Thyroid gland (tissue), 4 donors: ENCODE data around the gene CARD11. TPM values are rescaled to one million over a fixed set of nuclear protein-coding genes. Genes with fewer than 3 reads are reported as not detected.

Source experiments
- DNase-seq, 2 donors: peaks; one replicate each; pipeline ENCODE4 v3.0.0-alpha.2; 2019
- H3K27ac ChIP-seq, 3 donors: fragments of 200-600 bp; sonication (generic); 1 replicate in 2 of 3; 2 replicates in 1 of 3; pipeline ENCODE4 v1.5.1; 2016 to 2019; ENCODE audit warnings: mild to moderate bottlenecking in 1 of 3, moderate library complexity in 1 of 3
- H3K27me3 ChIP-seq: fragments of 200-600 bp; sonication (generic); one replicate; pipeline ENCODE4 v1.5.1; 2019
- H3K36me3 ChIP-seq, 2 donors: fragments of 200-600 bp; sonication (generic); one replicate each; pipeline ENCODE4 v1.5.1; 2016 to 2019
- H3K4me1 ChIP-seq, 2 donors: fragments of 200-600 bp; sonication (generic); one replicate each; pipeline ENCODE4 v1.5.1; 2017 to 2019
- H3K4me3 ChIP-seq, 3 donors: fragments of 200-600 bp; sonication (generic); replicated peaks in 1 of 3; 1 replicate in 2 of 3; 2 replicates in 1 of 3; pipeline ENCODE4 v1.5.1; 2016; ENCODE audit warnings: mild to moderate bottlenecking in 1 of 3
- H3K9me3 ChIP-seq: fragments of 200-600 bp; sonication (generic); one replicate; pipeline ENCODE4 v1.5.1; 2017
- POLR2A ChIP-seq, 2 donors: fragments of 450-650 bp; IDR thresholded peaks; one replicate each; pipeline ENCODE4 v1.6.1; 2017; ENCODE audit warnings: antibody characterized with exemption in 2 of 2, mild to moderate bottlenecking in 2 of 2, moderate library complexity in 1 of 2
- WGBS, 2 donors: methylation state at CpG; one replicate each; pipeline ENCODE4 v1.1.5; 2017; 5-methylcytosine and 5-hydroxymethylcytosine counted together
- intact Hi-C: fragments of 100-400 bp; cut with DNase I; formaldehyde crosslinking; loops from one replicate; pipeline ENCODE4 v1.15.1; 2023
- total RNA-seq, 4 donors: library from RNA; depleted of rRNA; stranded (reverse); fragments of >200 nt; gene quantifications; one replicate each; pipeline ENCODE4 v1.2.3, GENCODE V29; 2016
- TF ChIP-seq, protein P1 (sequence below), 6 experiments: fragments of 200-600 bp in 3 of 6; fragments of 450-650 bp in 3 of 6; sonication (generic) in 3 of 6; IDR thresholded peaks; one replicate each; pipeline ENCODE4 v1.5.1; 2016 to 2019; ENCODE audit warnings: antibody characterized with exemption in 6 of 6, mild to moderate bottlenecking in 2 of 6, inconsistent platforms in 1 of 6, moderate library complexity in 1 of 6

The CARD11 gene
- total RNA-seq, 4 donors from 2014 or later, result 0.45 to 7.7 (median 1.9) TPM

DNA sequence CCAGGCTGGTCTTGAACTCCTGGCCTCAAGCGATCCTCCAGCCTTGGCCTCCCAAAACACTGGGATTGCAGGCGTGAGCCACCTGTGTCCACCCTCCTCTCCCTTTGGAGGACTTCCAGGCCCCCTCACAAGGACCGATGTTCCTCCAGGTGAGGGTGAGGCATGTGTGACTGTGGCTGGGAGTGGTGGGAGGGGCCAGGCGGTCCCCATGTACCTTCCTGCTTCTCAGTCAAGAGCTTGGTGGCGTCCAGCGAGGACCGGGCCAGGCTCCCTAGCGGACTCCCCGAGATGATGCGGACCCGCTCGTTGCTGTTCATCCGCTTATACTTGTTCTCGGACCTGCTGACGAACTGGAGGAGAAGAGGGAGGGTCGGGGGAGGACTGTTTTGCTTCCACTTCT, 128.6 kb downstream of the CARD11 start:
- intact Hi-C loops, result no loop called here
- 79% methylated on average over 10 to 16 of the region's 16 CpGs for WGBS, 2 donors
- no peaks in the 10 kb centered on the region for H3K36me3 ChIP-seq
- no peaks in the 10 kb centered on the region for H3K9me3 ChIP-seq
- H3K4me1 ChIP-seq, result no peaks in the 10 kb centered on the region
- DNase-seq, result no peak
- TF ChIP-seq POLR2A (IDR thresholded peaks at IDR 0.05), result no peak
- TF ChIP-seq, protein P1, sequence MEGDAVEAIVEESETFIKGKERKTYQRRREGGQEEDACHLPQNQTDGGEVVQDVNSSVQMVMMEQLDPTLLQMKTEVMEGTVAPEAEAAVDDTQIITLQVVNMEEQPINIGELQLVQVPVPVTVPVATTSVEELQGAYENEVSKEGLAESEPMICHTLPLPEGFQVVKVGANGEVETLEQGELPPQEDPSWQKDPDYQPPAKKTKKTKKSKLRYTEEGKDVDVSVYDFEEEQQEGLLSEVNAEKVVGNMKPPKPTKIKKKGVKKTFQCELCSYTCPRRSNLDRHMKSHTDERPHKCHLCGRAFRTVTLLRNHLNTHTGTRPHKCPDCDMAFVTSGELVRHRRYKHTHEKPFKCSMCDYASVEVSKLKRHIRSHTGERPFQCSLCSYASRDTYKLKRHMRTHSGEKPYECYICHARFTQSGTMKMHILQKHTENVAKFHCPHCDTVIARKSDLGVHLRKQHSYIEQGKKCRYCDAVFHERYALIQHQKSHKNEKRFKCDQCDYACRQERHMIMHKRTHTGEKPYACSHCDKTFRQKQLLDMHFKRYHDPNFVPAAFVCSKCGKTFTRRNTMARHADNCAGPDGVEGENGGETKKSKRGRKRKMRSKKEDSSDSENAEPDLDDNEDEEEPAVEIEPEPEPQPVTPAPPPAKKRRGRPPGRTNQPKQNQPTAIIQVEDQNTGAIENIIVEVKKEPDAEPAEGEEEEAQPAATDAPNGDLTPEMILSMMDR (IDR thresholded peaks at IDR 0.05), result no peak
- H3K4me3 ChIP-seq, result no peak overlapping the region
- H3K27me3 ChIP-seq, result no peaks in the 10 kb centered on the region
- H3K27ac ChIP-seq, result no peak overlapping the region

DNA sequence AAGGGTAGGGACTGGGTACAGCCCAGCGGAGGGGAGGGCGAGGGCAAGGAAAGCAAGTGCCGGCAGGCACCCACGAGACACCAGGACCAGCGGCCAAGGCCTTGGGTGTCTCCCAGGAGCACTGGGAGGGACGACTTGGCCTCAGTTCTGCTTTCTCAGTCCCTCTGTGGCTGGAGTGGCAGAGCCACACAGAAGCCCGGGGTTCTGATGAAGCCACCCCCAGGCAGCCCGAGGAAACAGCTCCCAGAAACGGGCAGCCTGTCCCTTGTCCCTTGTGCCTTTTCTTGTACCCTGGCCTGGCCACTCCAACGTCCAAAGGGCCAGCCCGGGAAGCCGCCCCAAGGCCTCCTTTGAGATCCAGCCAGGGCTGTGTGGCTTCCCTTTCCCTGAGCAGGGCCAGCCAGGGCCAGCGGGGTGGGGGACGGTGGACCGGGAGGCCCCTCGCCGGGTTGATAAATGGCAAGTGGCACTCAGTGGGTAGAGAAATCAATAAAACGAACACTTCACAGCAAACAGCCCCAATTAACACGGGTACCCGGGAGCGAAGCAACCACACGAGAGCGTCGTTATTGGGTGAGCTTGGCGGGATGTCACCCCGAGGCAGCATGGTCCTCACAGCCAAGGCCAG, 129.8 kb downstream of the CARD11 start:
- TF ChIP-seq, protein P1 (IDR thresholded peaks at IDR 0.05), result no peak
- no peak for TF ChIP-seq POLR2A (IDR thresholded peaks at IDR 0.05)

DNA sequence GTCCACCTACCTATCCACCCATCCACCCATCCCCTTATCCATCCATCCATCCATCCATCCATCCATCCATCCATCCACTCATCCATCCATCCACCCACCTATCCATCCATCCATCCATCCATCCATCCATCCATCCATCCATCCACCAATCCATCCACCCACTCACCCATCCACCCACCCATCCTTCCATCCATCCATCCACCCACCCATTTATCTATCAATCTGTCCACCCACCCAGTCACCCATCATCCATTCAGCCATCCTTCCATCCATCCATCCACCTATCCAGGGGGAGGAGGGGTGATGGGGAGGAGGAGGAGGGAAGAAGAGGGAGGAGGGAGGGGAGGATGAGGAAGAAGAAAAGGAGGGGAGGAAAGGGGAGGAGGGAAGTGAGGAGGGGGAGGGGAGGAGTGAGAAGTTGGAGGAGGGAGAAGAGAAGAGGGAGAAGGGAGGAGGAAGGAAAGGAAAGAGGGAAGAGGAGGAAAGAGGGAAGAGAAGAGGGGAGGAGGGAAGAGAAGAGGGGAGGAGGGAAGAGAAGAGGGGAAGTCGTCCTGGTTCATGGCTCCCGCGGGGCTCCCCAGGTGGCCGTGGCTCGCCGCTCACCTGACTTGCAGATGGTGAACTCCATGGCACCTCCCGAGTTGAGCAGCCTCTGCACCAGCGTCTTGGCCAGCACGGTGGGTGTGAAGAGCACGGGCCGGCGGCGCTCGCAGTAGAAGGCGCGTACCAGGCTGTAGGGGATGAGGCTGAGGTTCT, 130.8 kb downstream of the CARD11 start:
- Histone ChIP-seq H3K9me3 (no peaks in the 10 kb centered on the region), H3K27ac (no peak overlapping the region), H3K4me1 (no peaks in the 10 kb centered on the region), H3K4me3 (no peak overlapping the region), H3K27me3 (no peaks in the 10 kb centered on the region), H3K36me3 (no peaks in the 10 kb centered on the region)
- intact Hi-C loops, result no loop called here
- 82 to 85% methylated on average over 16 of the region's 16 CpGs for WGBS, 2 donors
- DNase-seq, result no peak
- TF ChIP-seq, protein P1 (IDR thresholded peaks at IDR 0.05), result no peak
- no peak for TF ChIP-seq POLR2A (IDR thresholded peaks at IDR 0.05)

More for the DNA sequence above, 129.8 kb downstream of the CARD11 start:
- intact Hi-C loops, result no loop called here
- Histone ChIP-seq H3K27ac (no peak overlapping the region), H3K4me3 (no peak overlapping the region), H3K4me1 (no peaks in the 10 kb centered on the region), H3K9me3 (no peaks in the 10 kb centered on the region), H3K36me3 (no peaks in the 10 kb centered on the region), H3K27me3 (no peaks in the 10 kb centered on the region)
- WGBS, 2 donors, result 79 to 82% methylated on average over 25 to 26 of the region's 26 CpGs
- DNase-seq, result no peak

DNA sequence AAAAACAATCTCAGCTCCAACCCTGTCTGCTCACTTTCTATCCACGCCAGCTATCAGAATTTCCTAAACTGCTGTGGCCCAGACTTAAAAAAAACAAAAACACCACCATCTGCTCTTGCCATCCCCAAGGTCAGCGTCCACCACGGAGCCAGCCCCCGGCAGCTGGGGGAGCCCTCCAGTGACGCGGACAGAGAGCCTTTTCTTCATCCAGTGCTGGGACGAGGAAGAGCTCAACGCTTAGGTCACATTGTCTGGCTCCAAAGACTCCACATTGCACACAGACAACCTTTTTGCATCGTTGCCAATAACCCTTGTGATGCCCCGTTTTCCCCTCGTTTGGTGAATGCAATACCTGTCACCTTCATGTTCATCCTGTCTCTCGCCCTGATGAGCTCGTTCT, 132.2 kb downstream of the CARD11 start:
- H3K9me3 ChIP-seq, result no peaks in the 10 kb centered on the region
- no peaks in the 10 kb centered on the region for H3K4me1 ChIP-seq
- no peaks in the 10 kb centered on the region for H3K27me3 ChIP-seq
- no peaks in the 10 kb centered on the region for H3K36me3 ChIP-seq
- H3K4me3 ChIP-seq, result no peak overlapping the region
- 59 to 65% methylated on average over 13 of the region's 13 CpGs for WGBS, 2 donors
- H3K27ac ChIP-seq, result no peak overlapping the region
- intact Hi-C loops, result no loop called here
- TF ChIP-seq POLR2A (IDR thresholded peaks at IDR 0.05), result no peak
- TF ChIP-seq, protein P1 (IDR thresholded peaks at IDR 0.05), result no peak
- DNase-seq, result no peak

DNA sequence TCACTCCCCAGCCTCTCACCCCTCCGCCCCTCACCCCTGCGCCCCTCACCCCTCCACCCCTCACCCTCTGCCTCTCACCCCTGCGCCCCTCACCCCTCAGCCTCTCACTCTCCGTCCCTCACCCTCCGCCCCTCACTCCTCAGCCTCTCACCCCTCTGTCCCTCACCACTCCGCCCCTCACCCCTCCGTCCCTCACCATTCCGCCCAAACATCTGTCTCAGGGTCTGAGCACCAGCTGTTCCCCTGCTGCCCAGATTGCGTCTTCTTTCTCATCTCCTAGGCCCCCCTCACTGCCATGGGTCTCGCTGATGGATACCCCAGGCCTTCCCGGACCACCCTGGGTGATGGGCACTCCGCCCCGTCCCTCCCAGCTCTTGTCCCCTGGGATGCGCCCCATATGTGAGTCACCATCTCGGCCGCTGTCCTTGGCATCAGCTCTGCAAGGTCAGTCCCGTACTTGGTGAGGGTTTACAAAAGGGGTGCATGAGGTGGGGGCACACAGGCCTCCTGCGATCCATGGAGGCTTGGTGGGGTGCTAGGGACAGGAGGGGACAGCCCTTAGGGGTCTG, 134.1 kb downstream of the CARD11 start:
- Histone ChIP-seq H3K27me3 (no peaks in the 10 kb centered on the region), H3K4me1 (no peaks in the 10 kb centered on the region), H3K27ac (no peak overlapping the region), H3K4me3 (no peak overlapping the region), H3K9me3 (no peaks in the 10 kb centered on the region), H3K36me3 (no peaks in the 10 kb centered on the region)
- TF ChIP-seq POLR2A (IDR thresholded peaks at IDR 0.05), result no peak
- TF ChIP-seq, protein P1 (IDR thresholded peaks at IDR 0.05), result no peak
- no peak for DNase-seq
- intact Hi-C loops, result no loop called here
- 92 to 98% methylated on average over 17 to 18 of the region's 18 CpGs for WGBS, 2 donors
